Measurements from ENCODE around the gene ITM2C. TPM values are rescaled to one million over a fixed set of nuclear protein-coding genes. Genes with fewer than 3 reads are reported as not detected.
A peak's percentile ranks its signal among the peaks of the same experiment; 100 is the strongest.

The ITM2C gene
- total and polyA plus RNA-seq, 2 of the 13 experiments (the other 11 are each of a cell fraction or from before 2014, with no cell fraction given) = 70.5 to 270 TPM

GRCh38 chr2:230886206-230886605, 21.5 kb downstream of the ITM2C start:
- BruUV-seq (replicated peaks) = no TSS peak
- 0% methylated on average over 4 of the region's 5 CpGs for WGBS (ENCODE audit: low lambda C conversion rate)
- FAIRE-seq = no peak
- Histone ChIP-seq H3K9me3 (ENCODE audit: low read length) (no peaks in the 10 kb centered on the region), H2AFZ (ENCODE audit: low read length) (no peak overlapping the region), H3K9ac (ENCODE audit: insufficient read depth, low read depth, low read length) (no peak overlapping the region), H3K4me2 (ENCODE audit: low read depth, low read length) (peak overlapping the region; percentile 2; the same call in 1 of the 2 replicates), H3K4me1 (ENCODE audit: insufficient read depth, low read length) (no peaks in the 10 kb centered on the region), H3K79me2 (ENCODE audit: insufficient read depth, low read length) (no peaks in the 10 kb centered on the region), H3K4me3 (replicated peaks in 1 of 3; ENCODE audit: insufficient read depth in 1 of 3, low read depth in 2 of 3, low read length in 3 of 3) (no peak overlapping the region), H4K20me1 (ENCODE audit: insufficient read depth, low read length) (no peaks in the 10 kb centered on the region), H3K27ac (ENCODE audit: extremely low read length, insufficient read depth, low read length) (no peak overlapping the region), H3K36me3 (replicated peaks in 1 of 2; ENCODE audit: control insufficient read depth in 1 of 2, insufficient read depth in 2 of 2, low read length in 2 of 2) (no peaks in the 10 kb centered on the region), H3K27me3 (ENCODE audit: control insufficient read depth in 1 of 2, insufficient read depth in 2 of 2, low read length in 2 of 2) (peaks cover 3 to 25% of the 10 kb centered on the region in 2 experiments; a peak in 4 of 5 replicates)
- ChIA-PET POLR2A (no interaction called here), CTCF (ENCODE audit: low intra/inter-chr PET ratio, low total read pairs) (no interaction called here)
- in situ Hi-C loops (cut with HindIII; ENCODE audit: extremely low pct_ligation_motif_present, low pct_unique_long_range_greater_than_20kb) (no loop called here), intact Hi-C loops (cut with micrococcal nuclease; ENCODE audit: unreplicated experiment) (no loop called here)
- no peak; the same call in 2 of the 3 replicates for ATAC-seq
- no peak for DNase-seq (ENCODE audit: low spot score)
- peak; percentile 32; the same call in 1 of the 2 replicates for TF ChIP-seq ZMYM3 (CRISPR knock-in tag; IDR thresholded peaks at IDR 0.05)
- TF ChIP-seq SAP130 (CRISPR knock-in tag; IDR thresholded peaks at IDR 0.05; ENCODE audit: low read depth) = no peak
- TF ChIP-seq ERF (CRISPR knock-in tag; IDR thresholded peaks at IDR 0.05) = no peak
- no peak for TF ChIP-seq ZNF614 (CRISPR knock-in tag; IDR thresholded peaks at IDR 0.05; ENCODE audit: borderline replicate concordance)
- TF ChIP-seq ZNF569 (CRISPR knock-in tag; IDR thresholded peaks at IDR 0.05; ENCODE audit: borderline replicate concordance) = no peak
- TF ChIP-seq ZFP36L2 (CRISPR knock-in tag; IDR thresholded peaks at IDR 0.05) = no peak
- no peak for TF ChIP-seq ZNF570 (CRISPR knock-in tag; IDR thresholded peaks at IDR 0.05; ENCODE audit: borderline replicate concordance)
- TF ChIP-seq ZBTB39 (CRISPR knock-in tag; IDR thresholded peaks at IDR 0.05) = no peak
- peak; percentile 12 for TF ChIP-seq ZNF687 (CRISPR knock-in tag; IDR thresholded peaks at IDR 0.05)
- TF ChIP-seq ZNF557 (CRISPR knock-in tag; IDR thresholded peaks at IDR 0.05) = no peak
- TF ChIP-seq ZNF383 (CRISPR knock-in tag; IDR thresholded peaks at IDR 0.05; ENCODE audit: borderline replicate concordance) = no peak
- no peak for TF ChIP-seq ZNF740 (CRISPR knock-in tag; IDR thresholded peaks at IDR 0.05)
- TF ChIP-seq ZNF629 (CRISPR knock-in tag; conservative IDR thresholded peaks at IDR 0.05) = peak; percentile 86
- no peak for TF ChIP-seq MAZ (IDR thresholded peaks at IDR 0.05; ENCODE audit: borderline replicate concordance, low read depth, low read length)
- TF ChIP-seq MAZ (CRISPR knock-in tag; IDR thresholded peaks at IDR 0.05; ENCODE audit: low read depth) = no peak
- 0 out of 2 replicates have a peak, but pooled peaks have one; percentile 19 for TF ChIP-seq BHLHE40 (IDR thresholded peaks at IDR 0.05; ENCODE audit: low read length)
- TF ChIP-seq ZNF672 (CRISPR knock-in tag; IDR thresholded peaks at IDR 0.05) = no peak
- TF ChIP-seq EED (CRISPR knock-in tag; IDR thresholded peaks at IDR 0.05) = no peak
- no peak for TF ChIP-seq GPBP1L1 (CRISPR knock-in tag; IDR thresholded peaks at IDR 0.05)
